ENCODE data around the gene GRM6. TPM values are rescaled to one million over a fixed set of nuclear protein-coding genes. Genes with fewer than 3 reads are reported as not detected.

GRM6 gene
- total RNA-seq, 1 donor from 2014 or later = not detected

DNA sequence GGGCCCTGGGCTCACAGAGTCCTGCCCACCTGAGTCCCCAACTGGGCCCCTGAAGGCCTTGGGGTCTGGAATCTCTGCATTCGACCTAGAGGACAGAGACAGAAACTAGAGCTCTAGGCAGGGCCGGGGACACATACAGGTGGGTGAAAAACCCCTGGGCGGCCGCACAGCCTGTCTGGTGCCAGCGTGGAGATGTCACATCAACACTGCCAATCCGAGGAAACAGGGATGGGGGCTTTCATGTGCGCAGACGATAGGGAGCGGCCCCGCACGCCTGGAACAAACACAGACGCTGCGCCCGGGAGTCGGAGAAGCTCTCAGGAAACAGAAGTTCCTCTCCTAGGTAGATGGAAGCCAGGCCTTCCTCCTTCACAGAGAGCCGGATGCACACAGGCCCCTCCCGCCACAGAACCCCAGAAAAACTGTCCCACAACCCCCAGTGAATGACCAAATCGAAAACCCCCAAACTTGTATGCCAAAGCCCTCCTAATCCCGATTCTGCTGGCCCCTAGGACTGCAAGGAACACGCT, 1.8 kb downstream of the GRM6 start:
- no peak for FAIRE-seq
- H3K4me3 ChIP-seq (ENCODE audit: low read depth, low read length) = no peak overlapping the region
- no peaks in the 10 kb centered on the region for H3K36me3 ChIP-seq (ENCODE audit: control insufficient read depth, insufficient read depth, low read length)
- no peak for DNase-seq (ENCODE audit: low read depth)
- TF ChIP-seq CTCF (IDR thresholded peaks at IDR 0.05; ENCODE audit: insufficient read depth, low read length, severe bottlenecking) = no peak
- no peaks in the 10 kb centered on the region for H3K27me3 ChIP-seq (ENCODE audit: control insufficient read depth, insufficient read depth, low read length)

- DNase-seq (ENCODE audit: low read depth) (no peak), FAIRE-seq (no peak)
- Histone ChIP-seq H3K4me3 (ENCODE audit: low read depth, low read length) (no peak overlapping the region), H3K36me3 (ENCODE audit: control insufficient read depth, insufficient read depth, low read length) (no peaks in the 10 kb centered on the region), H3K27me3 (ENCODE audit: control insufficient read depth, insufficient read depth, low read length) (no peaks in the 10 kb centered on the region)
- no peak for TF ChIP-seq CTCF (IDR thresholded peaks at IDR 0.05; ENCODE audit: insufficient read depth, low read length, severe bottlenecking)
Observed at GRCh38 chr5:178992291-178992895, 2.7 kb downstream of the GRM6 start.

DNA sequence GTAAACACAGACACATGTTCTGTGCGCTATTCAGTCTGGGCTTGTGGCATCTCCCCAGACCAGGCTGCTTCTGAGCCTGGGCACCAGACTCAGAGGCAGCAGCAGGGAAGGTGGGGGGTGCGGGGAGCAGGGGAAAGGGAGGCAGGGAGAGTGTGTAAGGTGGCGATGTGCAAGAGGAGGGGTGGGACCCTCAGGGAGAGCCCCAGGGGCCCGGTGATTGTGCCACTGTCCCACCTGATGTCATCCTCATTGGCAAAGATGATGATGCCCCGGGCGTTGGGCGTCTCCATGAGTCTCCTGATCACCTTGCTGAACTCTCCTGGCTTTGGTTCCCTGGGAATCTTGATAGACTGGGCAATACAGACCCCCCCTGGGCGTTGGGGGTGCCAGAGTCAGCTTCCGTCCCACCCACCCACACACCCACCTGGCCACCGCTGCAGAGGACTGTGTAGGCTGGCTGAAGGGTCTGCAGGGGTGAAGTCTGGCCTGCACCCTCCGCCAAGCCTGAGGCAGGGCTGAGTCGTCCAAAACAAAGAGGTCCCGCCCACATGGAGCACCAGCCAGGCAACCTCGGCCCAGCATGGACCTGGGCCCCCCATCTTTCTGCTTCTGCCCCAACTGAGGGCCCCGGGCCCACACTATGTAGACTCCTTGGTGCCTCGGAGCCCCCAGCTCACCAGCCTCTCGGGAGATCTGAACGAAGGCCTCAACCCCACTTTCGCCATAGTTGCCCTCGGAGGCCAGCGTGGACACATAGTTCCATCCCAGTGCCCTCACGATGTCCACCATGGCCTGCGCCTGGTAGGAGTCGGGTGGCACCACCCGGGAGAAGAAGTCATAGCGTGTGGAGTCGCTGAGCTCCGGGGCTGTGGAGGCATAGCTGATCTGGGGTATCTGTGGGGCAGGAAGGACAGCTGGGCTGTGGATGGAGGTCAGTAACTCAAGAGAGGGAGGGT, 3.7 kb downstream of the GRM6 start:
- no peak for FAIRE-seq
- no peak for TF ChIP-seq CTCF (IDR thresholded peaks at IDR 0.05; ENCODE audit: insufficient read depth, low read length, severe bottlenecking)
- H3K36me3 ChIP-seq (ENCODE audit: control insufficient read depth, insufficient read depth, low read length) = no peaks in the 10 kb centered on the region
- no peaks in the 10 kb centered on the region for H3K27me3 ChIP-seq (ENCODE audit: control insufficient read depth, insufficient read depth, low read length)
- H3K4me3 ChIP-seq (ENCODE audit: low read depth, low read length) = no peak overlapping the region
- no peak for DNase-seq (ENCODE audit: low read depth)

DNA sequence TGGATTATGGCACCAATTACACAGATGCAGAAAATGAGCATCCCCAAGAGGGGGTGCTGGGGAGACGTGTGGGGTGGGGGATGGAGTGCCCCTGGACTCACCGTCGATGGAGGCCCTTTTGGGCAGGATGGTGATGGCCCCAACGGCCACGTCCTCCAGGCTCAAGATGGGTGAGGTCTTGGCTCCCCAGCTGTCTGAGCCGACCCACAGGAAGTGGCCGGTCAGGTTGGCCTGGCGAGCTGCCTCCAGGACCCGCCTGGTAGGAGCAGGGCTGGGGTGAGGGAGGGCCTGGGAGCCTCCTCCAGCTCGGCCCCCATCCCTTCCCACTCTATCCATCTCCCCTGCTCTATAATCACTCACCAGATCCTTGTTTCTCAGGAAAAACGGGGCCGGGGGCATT, 4.6 kb downstream of the GRM6 start:
- Histone ChIP-seq H3K36me3 (ENCODE audit: control insufficient read depth, insufficient read depth, low read length) (no peaks in the 10 kb centered on the region), H3K4me3 (ENCODE audit: low read depth, low read length) (no peak overlapping the region), H3K27me3 (ENCODE audit: control insufficient read depth, insufficient read depth, low read length) (no peaks in the 10 kb centered on the region)
- DNase-seq (ENCODE audit: low read depth) (no peak), FAIRE-seq (no peak)
- no peak for TF ChIP-seq CTCF (IDR thresholded peaks at IDR 0.05; ENCODE audit: insufficient read depth, low read length, severe bottlenecking)

DNA sequence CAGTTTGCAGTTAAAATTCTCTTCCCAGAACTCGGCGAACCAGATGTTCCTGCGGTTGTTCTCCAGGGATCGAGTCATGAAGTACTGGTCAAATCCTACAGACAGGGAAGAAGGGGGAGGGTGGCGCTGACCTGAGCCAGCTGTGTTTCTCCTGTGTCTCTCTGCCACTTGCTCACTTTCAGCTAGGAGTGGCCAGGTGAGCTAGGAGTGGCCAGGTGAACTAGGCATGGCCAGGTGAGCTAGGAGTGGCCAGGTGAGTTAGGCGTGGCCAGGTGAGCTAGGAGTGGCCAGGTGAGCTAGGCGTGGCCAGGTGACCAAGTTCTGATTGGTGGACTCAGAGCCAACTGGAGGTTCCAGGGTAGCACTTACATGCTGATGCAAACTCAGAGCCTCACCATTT, 5.8 kb downstream of the GRM6 start:
- no peaks in the 10 kb centered on the region for H3K36me3 ChIP-seq (ENCODE audit: control insufficient read depth, insufficient read depth, low read length)
- DNase-seq (ENCODE audit: low read depth) (no peak), FAIRE-seq (no peak)
- no peak for TF ChIP-seq CTCF (IDR thresholded peaks at IDR 0.05; ENCODE audit: insufficient read depth, low read length, severe bottlenecking)
- no peaks in the 10 kb centered on the region for H3K27me3 ChIP-seq (ENCODE audit: control insufficient read depth, insufficient read depth, low read length)
- H3K4me3 ChIP-seq (ENCODE audit: low read depth, low read length) = no peak overlapping the region
